Ishikawa (cell line): Measurements from ENCODE around the gene EYA2.

Source experiments
- CEBPB ChIP-seq: IDR thresholded peaks from 2 replicates; pipeline ENCODE4 v1.6.1; 2012
- CREB1 ChIP-seq: IDR thresholded peaks from 2 replicates; pipeline ENCODE4 v1.6.1; 2012; ENCODE audit warnings: low read depth
- EGR1 ChIP-seq: IDR thresholded peaks from 2 replicates; pipeline ENCODE4 v1.6.1; 2012
- EP300 ChIP-seq: IDR thresholded peaks from 2 replicates; pipeline ENCODE4 v1.6.1; 2012; ENCODE audit warnings: borderline replicate concordance
- FOXM1 ChIP-seq: IDR thresholded peaks from 2 replicates; pipeline ENCODE4 v1.6.1; 2012; ENCODE audit warnings: low read depth, borderline replicate concordance
- NFIC ChIP-seq: IDR thresholded peaks from 2 replicates; pipeline ENCODE4 v1.6.1; 2012
- RAD21 ChIP-seq: IDR thresholded peaks from 2 replicates; pipeline ENCODE4 v1.6.1; 2012; ENCODE audit warnings: low read depth
- TAF1 ChIP-seq: IDR thresholded peaks from 2 replicates; pipeline ENCODE4 v1.6.1; 2012; ENCODE audit warnings: low read depth, mild to moderate bottlenecking
- TCF12 ChIP-seq: IDR thresholded peaks from 2 replicates; pipeline ENCODE4 v1.6.1; 2012; ENCODE audit warnings: low read depth
- TEAD4 ChIP-seq: IDR thresholded peaks from 2 replicates; pipeline ENCODE4 v1.6.1; 2012
- YY1 ChIP-seq: IDR thresholded peaks from 2 replicates; pipeline ENCODE4 v1.6.1; 2012; ENCODE audit warnings: low read depth
- ZBTB7A ChIP-seq: IDR thresholded peaks from 2 replicates; pipeline ENCODE4 v1.6.1; 2012; ENCODE audit warnings: low read depth
- TF ChIP-seq, protein P1 (sequence below): IDR thresholded peaks from 2 replicates; pipeline ENCODE4 v1.6.1; 2012; ENCODE audit warnings: low read depth, mild to moderate bottlenecking
- TF ChIP-seq, protein P2 (sequence below): IDR thresholded peaks from 2 replicates; pipeline ENCODE4 v1.6.1; 2012
- TF ChIP-seq, protein P3 (sequence below): IDR thresholded peaks from 2 replicates; pipeline ENCODE4 v1.6.1; 2012

Gene EYA2

GRCh38 chr20:47183367-47183766 lies 288.7 kb downstream of the EYA2 start:
- TF ChIP-seq RAD21, result no peak
- TF ChIP-seq ZBTB7A, result no peak
- TF ChIP-seq, protein P1, sequence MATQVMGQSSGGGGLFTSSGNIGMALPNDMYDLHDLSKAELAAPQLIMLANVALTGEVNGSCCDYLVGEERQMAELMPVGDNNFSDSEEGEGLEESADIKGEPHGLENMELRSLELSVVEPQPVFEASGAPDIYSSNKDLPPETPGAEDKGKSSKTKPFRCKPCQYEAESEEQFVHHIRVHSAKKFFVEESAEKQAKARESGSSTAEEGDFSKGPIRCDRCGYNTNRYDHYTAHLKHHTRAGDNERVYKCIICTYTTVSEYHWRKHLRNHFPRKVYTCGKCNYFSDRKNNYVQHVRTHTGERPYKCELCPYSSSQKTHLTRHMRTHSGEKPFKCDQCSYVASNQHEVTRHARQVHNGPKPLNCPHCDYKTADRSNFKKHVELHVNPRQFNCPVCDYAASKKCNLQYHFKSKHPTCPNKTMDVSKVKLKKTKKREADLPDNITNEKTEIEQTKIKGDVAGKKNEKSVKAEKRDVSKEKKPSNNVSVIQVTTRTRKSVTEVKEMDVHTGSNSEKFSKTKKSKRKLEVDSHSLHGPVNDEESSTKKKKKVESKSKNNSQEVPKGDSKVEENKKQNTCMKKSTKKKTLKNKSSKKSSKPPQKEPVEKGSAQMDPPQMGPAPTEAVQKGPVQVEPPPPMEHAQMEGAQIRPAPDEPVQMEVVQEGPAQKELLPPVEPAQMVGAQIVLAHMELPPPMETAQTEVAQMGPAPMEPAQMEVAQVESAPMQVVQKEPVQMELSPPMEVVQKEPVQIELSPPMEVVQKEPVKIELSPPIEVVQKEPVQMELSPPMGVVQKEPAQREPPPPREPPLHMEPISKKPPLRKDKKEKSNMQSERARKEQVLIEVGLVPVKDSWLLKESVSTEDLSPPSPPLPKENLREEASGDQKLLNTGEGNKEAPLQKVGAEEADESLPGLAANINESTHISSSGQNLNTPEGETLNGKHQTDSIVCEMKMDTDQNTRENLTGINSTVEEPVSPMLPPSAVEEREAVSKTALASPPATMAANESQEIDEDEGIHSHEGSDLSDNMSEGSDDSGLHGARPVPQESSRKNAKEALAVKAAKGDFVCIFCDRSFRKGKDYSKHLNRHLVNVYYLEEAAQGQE, result no peak
- no peak for TF ChIP-seq TAF1
- no peak for TF ChIP-seq CREB1
- TF ChIP-seq, protein P2, sequence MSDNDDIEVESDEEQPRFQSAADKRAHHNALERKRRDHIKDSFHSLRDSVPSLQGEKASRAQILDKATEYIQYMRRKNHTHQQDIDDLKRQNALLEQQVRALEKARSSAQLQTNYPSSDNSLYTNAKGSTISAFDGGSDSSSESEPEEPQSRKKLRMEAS, result no peak
- TF ChIP-seq, protein P3, sequence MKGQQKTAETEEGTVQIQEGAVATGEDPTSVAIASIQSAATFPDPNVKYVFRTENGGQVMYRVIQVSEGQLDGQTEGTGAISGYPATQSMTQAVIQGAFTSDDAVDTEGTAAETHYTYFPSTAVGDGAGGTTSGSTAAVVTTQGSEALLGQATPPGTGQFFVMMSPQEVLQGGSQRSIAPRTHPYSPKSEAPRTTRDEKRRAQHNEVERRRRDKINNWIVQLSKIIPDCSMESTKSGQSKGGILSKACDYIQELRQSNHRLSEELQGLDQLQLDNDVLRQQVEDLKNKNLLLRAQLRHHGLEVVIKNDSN, result no peak
- TF ChIP-seq CEBPB, result no peak
- TF ChIP-seq FOXM1, result no peak
- no peak for TF ChIP-seq YY1
- no peak for TF ChIP-seq EP300
- TF ChIP-seq TEAD4, result no peak
- no peak for TF ChIP-seq TCF12
- no peak for TF ChIP-seq NFIC
- no peak for TF ChIP-seq EGR1

DNA sequence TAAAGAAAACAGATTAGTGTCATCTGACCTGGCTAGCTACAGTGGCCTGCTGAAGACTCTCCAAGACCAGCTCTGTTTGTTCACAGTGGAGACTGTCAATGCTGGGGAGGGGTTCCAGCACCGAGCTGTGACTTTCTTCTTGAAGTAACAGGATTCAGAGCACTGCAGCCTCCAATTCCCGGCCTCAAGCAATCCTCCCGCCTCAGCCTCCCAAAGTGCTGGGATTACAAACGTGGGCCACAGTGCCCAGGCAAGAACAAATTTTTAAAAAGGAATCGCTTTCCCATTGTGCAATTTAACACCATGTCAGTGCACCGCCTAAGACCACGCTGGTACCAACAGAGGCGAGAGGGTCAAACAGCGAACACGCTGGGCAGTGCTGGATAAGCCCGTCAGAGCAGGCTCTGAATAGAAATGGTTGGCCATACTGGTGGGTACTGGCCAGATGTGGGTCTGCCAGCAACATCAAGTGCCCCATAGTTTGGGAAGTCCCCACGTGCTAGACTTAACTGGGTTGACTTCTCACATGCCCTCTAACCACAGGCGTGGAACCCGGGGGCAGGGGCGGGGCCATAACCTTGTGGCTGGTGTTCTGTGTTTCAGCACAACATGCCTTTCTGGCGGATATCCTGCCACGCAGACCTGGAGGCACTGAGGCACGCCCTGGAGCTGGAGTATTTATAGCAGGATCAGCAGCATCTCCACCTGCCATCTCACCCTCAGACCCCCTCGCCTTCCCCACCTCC lies 293.0 kb downstream of the EYA2 start:
- no peak for TF ChIP-seq TAF1
- TF ChIP-seq, protein P3, result no peak
- no peak for TF ChIP-seq CREB1
- no peak for TF ChIP-seq CEBPB

DNA sequence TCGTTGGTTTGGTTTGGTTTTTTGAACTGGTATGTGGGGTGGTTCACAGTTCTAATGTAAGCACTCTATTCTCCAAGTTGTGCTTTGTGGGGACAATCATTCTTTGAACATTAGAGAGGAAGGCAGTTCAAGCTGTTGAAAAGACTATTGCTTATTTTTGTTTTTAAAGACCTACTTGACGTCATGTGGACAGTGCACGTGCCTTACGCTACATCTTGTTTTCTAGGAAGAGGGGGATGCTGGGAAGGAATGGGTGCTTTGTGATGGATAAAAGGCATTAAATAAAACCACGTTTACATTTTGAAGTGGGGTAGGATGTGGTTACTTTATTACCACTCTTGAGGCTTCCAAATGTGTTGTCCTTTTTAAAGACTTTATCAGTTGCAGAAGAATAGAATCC lies 293.9 kb downstream of the EYA2 start:
- TF ChIP-seq TEAD4 (no peak), CREB1 (no peak), ZBTB7A (no peak), RAD21 (no peak), NFIC (no peak), TCF12 (no peak), TAF1 (no peak), YY1 (no peak), CEBPB (no peak), FOXM1 (no peak), EP300 (no peak), EGR1 (no peak)
- TF ChIP-seq, protein P1, result no peak
- TF ChIP-seq, protein P3, result no peak
- TF ChIP-seq, protein P2, result no peak

DNA sequence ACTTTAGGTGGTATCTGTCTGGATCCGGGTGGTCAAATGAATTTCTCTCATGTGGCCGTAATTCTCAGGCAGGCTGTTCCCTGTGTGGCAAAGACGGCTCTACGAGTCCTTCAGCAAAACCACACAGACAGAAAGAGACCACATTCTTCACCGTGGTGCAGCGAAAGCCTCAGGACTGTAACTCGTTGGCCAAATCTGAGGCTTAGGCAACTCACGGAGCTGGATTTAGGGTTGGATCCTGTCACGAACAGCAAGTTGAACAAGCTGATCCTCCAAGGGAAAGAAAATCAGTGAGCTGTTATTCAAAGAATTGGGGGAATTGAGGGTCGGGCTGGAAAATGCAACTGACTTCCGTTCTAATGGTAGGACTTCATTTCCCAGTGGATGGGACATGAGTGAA lies 294.4 kb downstream of the EYA2 start:
- no peak for TF ChIP-seq NFIC
- TF ChIP-seq CEBPB, result no peak
- TF ChIP-seq YY1, result no peak
- TF ChIP-seq TCF12, result no peak
- TF ChIP-seq RAD21, result no peak
- TF ChIP-seq TEAD4, result no peak
- no peak for TF ChIP-seq EP300
- no peak for TF ChIP-seq ZBTB7A
- TF ChIP-seq, protein P3, result no peak
- TF ChIP-seq CREB1, result no peak
- no peak for TF ChIP-seq TAF1
- TF ChIP-seq, protein P2, result no peak

DNA sequence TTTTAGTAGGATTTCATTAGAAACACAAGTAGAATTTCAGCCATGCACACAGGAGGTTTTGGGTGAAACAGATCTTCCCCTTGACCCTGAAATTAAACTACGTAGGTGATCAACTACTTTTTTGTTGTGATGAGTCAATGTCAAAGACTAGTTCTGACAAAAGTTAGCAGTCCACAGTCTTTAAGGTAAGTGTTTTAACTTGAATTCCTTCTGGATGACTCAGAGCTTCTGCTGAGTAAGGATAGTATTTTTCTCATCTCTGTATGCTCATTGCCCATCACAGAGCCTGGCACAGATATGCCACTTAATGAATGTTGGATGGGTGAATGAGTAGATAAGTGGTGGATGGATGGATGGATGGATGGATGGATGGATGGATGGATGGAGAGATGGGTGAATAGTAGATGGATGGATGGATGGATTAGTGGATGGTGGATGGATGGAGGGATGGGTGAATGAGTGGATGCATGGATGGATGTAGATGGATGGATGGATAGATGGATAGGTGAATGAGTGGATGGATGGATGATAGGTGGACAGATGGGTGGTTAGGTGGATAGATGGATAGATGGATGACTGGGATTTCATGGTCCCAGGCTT lies 296.5 kb downstream of the EYA2 start:
- TF ChIP-seq TEAD4 (no peak), YY1 (no peak), EGR1 (no peak), TCF12 (no peak), CEBPB (no peak), TAF1 (no peak), ZBTB7A (no peak), NFIC (no peak), RAD21 (no peak), CREB1 (no peak), FOXM1 (no peak), EP300 (no peak)
- TF ChIP-seq, protein P1, result no peak
- TF ChIP-seq, protein P3, result no peak
- TF ChIP-seq, protein P2, result no peak
